ENCODE measurements around the gene HSD17B1. TPM values are rescaled to one million over a fixed set of nuclear protein-coding genes. Genes with fewer than 3 reads are reported as not detected.

The HSD17B1 gene
- total RNA-seq, 1 donor = 3.5 TPM

DNA sequence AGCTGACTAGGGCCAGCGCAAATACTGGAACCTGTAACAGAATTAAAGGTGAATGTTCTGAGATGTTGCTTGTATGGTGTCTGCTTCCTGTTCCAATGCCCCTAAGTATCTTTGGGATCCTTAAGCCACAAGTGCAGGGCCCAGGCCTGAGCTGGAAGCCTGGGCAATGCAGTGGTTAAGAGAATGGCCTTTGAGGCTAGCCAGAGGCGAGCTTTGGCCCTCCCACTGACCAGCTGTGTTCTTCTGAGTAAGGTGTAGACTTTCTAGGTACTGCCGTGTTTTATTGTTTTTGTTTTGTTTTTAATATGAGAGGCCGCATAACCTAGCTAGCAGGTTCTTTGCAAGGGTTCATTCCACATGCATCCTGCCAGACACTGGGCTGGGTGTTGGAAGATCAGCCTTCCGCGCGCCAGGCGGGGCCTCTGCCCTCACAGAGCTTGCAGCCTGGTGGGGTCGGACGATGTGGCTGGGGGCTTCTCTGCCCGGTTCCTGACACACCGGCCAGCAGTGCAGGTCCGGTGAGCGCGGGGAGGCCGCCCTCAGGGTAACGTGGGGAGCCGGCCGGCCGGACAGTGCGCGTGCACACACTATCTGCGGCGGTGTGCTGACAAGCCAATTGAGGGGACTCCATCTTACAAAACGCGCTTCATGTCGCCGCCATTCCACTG, 13.6 kb downstream of the HSD17B1 start:
- no peak for TF ChIP-seq CTCF (IDR thresholded peaks at IDR 0.05; ENCODE audit: insufficient read depth, low read depth, low read length)
- no peak for DNase-seq (ENCODE audit: low read depth)
- H3K4me3 ChIP-seq (ENCODE audit: low read depth, low read length) = peak overlapping the region; percentile 91

GRCh38 chr17:42566883-42567573, 14.3 kb downstream of the HSD17B1 start, which contains the start of gene MLX:
Gene MLX (plus strand): TSS chr17:42567100. CDS start chr17:42567125, 25 bp downstream.
- TF ChIP-seq CTCF (IDR thresholded peaks at IDR 0.05; ENCODE audit: insufficient read depth, low read depth, low read length) = no peak
- DNase-seq (ENCODE audit: low read depth) = peak; percentile 89
- peak within 1 kb of the TSS; percentile 91 for H3K4me3 ChIP-seq (ENCODE audit: low read depth, low read length)

- DNase-seq (ENCODE audit: low read depth) = no peak
- no peak overlapping the region for H3K4me3 ChIP-seq (ENCODE audit: low read depth, low read length)
These were observed 15.8 kb downstream of the HSD17B1 start for GRCh38 chr17:42568341-42569111.

DNA sequence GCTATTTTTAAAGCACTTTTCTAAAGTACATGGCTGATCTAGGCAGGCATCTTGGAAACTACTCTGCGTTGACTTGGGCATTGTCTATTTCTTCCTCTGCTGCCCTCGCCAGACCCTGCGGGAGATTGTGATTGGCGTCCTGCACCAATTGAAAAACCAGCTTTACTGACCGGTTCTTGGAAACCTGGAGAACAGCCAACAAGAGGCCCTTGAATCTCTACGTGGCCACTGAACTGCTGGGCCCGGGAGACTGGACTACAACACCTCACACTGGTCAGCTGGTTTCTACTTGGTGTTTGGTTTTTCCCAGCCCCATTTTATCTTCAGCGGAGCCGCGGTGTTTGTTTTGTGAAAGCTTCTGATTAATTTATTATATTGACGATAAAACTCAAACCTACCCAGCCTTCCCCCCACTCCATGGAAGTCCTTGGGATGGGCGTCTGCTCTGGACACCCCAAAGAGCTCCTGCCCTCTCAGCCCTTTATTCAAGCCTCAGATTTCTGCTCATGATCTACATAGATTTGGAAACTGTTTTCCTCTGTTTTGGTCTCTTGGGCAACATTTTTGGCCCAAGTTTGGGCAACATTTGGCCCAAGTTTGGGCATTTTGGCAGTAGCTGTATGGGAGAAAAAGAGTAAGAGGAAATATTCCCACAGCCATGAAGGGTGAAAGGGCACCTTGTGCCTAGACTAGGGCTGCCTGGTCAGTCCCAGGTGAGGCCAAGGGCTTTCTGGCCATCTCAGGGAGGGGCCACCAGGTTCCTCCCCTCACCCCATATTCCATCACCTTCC, 18.9 kb downstream of the HSD17B1 start:
- H3K4me3 ChIP-seq (ENCODE audit: low read depth, low read length) = no peak overlapping the region
- DNase-seq (ENCODE audit: low read depth) = no peak
- TF ChIP-seq CTCF (IDR thresholded peaks at IDR 0.05; ENCODE audit: insufficient read depth, low read depth, low read length) = no peak

More at GRCh38 chr17:42568341-42569111, 15.8 kb downstream of the HSD17B1 start:
- no peak for TF ChIP-seq CTCF (IDR thresholded peaks at IDR 0.05; ENCODE audit: insufficient read depth, low read depth, low read length)

DNA sequence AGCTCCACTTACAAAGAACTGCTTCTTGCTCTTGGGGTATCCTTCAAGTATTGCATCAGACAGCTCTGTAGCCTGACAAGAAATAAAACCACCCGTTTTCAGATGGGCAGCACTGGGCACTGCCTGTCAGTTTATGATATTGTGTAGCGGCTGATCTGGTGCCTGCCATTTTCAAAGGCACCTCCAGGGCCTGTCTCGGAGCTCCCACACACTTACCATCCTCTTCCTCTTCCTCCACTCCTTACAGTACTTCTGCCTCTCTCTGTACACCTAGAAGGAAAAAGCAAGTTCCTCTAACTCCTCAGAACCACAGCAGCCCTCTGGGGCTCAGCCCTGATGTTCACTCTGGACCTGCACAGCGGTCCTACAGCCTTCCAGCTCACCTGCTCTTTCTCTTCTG, 20.4 kb downstream of the HSD17B1 start:
- no peak overlapping the region for H3K4me3 ChIP-seq (ENCODE audit: low read depth, low read length)
- no peak for DNase-seq (ENCODE audit: low read depth)
- TF ChIP-seq CTCF (IDR thresholded peaks at IDR 0.05; ENCODE audit: insufficient read depth, low read depth, low read length) = no peak

GRCh38 chr17:42574463-42574862, 21.7 kb downstream of the HSD17B1 start:
- no peak overlapping the region for H3K4me3 ChIP-seq (ENCODE audit: low read depth, low read length)
- TF ChIP-seq CTCF (IDR thresholded peaks at IDR 0.05; ENCODE audit: insufficient read depth, low read depth, low read length) = no peak
- no peak for DNase-seq (ENCODE audit: low read depth)
